GM12864 (cell line): ENCODE results near the gene ZDHHC14.
"Not testable (repeated sequence)": the region's sequence is repeated elsewhere in the genome, so short reads cannot be mapped to it uniquely, and the experiment has no call there.

Experiments
- DNase-seq: peaks from one replicate; pipeline ENCODE4 v3.0.0-alpha.2; 2011; ENCODE audit warnings: low read depth
- H3K4me3 ChIP-seq: 2 replicates; pipeline ENCODE4 v1.5.1; 2011; ENCODE audit warnings: mild to moderate bottlenecking, low read depth, low read length, control low read depth
- CTCF ChIP-seq: IDR thresholded peaks from 2 replicates; pipeline ENCODE4 v1.5.1; 2011; ENCODE audit warnings: low read depth, mild to moderate bottlenecking, moderate library complexity, low read length, control low read depth, inconsistent platforms; ENCODE audit errors: missing control alignments

Gene ZDHHC14

GRCh38 chr6:157699777-157700636 is 319.0 kb downstream of the ZDHHC14 start:
- no peak for DNase-seq
- TF ChIP-seq CTCF = no peak

GRCh38 chr6:157706351-157706750 is 325.4 kb downstream of the ZDHHC14 start:
- not testable (repeated sequence) for H3K4me3 ChIP-seq, DNase-seq

More at GRCh38 chr6:157699777-157700636, 319.0 kb downstream of the ZDHHC14 start:
- no peak overlapping the region for H3K4me3 ChIP-seq

- no peak for TF ChIP-seq CTCF
- no peak for DNase-seq
Observed at GRCh38 chr6:157706883-157707282, 325.9 kb downstream of the ZDHHC14 start.

GRCh38 chr6:157707576-157707975 is 326.6 kb downstream of the ZDHHC14 start:
- no peak for TF ChIP-seq CTCF
- DNase-seq = no peak
- no peak overlapping the region for H3K4me3 ChIP-seq

More at GRCh38 chr6:157706883-157707282, 325.9 kb downstream of the ZDHHC14 start:
- no peak overlapping the region for H3K4me3 ChIP-seq

GRCh38 chr6:157708239-157708638 is 327.2 kb downstream of the ZDHHC14 start:
- no peak for DNase-seq
- TF ChIP-seq CTCF = no peak
- no peak overlapping the region for H3K4me3 ChIP-seq

- TF ChIP-seq CTCF = no peak
- DNase-seq = no peak
- H3K4me3 ChIP-seq = no peak overlapping the region
Observed at GRCh38 chr6:157708933-157709332, 327.9 kb downstream of the ZDHHC14 start.

- no peak for DNase-seq
- no peak for TF ChIP-seq CTCF
- no peak overlapping the region for H3K4me3 ChIP-seq
Observed at GRCh38 chr6:157709555-157709954, 328.6 kb downstream of the ZDHHC14 start.
